WTC11 (cell line): ENCODE measurements around the gene SORCS2. TPM values are rescaled to one million over a fixed set of nuclear protein-coding genes. Genes with fewer than 3 reads are reported as not detected.

ENCODE experiments used
- ATAC-seq: fragments of 200-7000 bp; cut with Tn5 transposase; 2 replicates; pipeline ENCODE4 v1.10.0; 2021; ENCODE audit warnings: mild to moderate bottlenecking, moderate library complexity
- CTCF ChIA-PET: fragments of 300-600 bp; sonication (Branson Sonifier 250); formaldehyde crosslinking; loops from one replicate; lab custom pipeline; 2021; ENCODE audit warnings: antibody characterized with exemption; lab: Charles Lee
- POLR2A ChIA-PET: fragments of 350-600 bp; sonication (Branson Sonifier 250); formaldehyde crosslinking; loops from one replicate; lab custom pipeline; 2021; ENCODE audit warnings: antibody characterized with exemption; lab: Charles Lee
- DNase-seq: peaks from one replicate; pipeline ENCODE4 v3.0.0; 2021; ENCODE audit warnings: low spot score
- H3K27ac Mint-ChIP-seq: 2 replicates; pipeline ENCODE4 v1.8.0; 2021; ENCODE audit warnings: mixed read lengths
- H3K27me3 Mint-ChIP-seq: 2 replicates; pipeline ENCODE4 v1.8.0; 2021; ENCODE audit warnings: low read depth, mild to moderate bottlenecking, moderate library complexity, mixed read lengths
- H3K36me3 Mint-ChIP-seq: 2 replicates; pipeline ENCODE4 v1.8.0; 2021; ENCODE audit warnings: mixed read lengths
- H3K4me1 Mint-ChIP-seq: 2 replicates; pipeline ENCODE4 v1.8.0; 2022; ENCODE audit warnings: mixed read lengths
- H3K4me3 Mint-ChIP-seq: 2 replicates; pipeline ENCODE4 v1.8.0; 2021; ENCODE audit warnings: mild to moderate bottlenecking, moderate library complexity, mixed read lengths
- H3K9me3 Mint-ChIP-seq: 2 replicates; pipeline ENCODE4 v1.8.0; 2021; ENCODE audit warnings: mixed read lengths
- EMX1 ChIP-seq: fragments of 250-450 bp; sonication (Bioruptor Pico); IDR thresholded peaks from 2 replicates; pipeline ENCODE4 v1.8.0; 2021; ENCODE audit warnings: mild to moderate bottlenecking
- ERG ChIP-seq: fragments of 250-450 bp; sonication (Bioruptor Pico); IDR thresholded peaks from 2 replicates; pipeline ENCODE4 v1.8.0; 2021; ENCODE audit warnings: mild to moderate bottlenecking
- IRF2 ChIP-seq: sonication (generic); formaldehyde crosslinking; IDR thresholded peaks from 2 replicates; pipeline ENCODE4 v1.8.0; 2022; ENCODE audit warnings: low read depth, missing genetic modification reagents, borderline replicate concordance
- JAZF1 ChIP-seq: fragments of 250-450 bp; sonication (Bioruptor Pico); IDR thresholded peaks from 2 replicates; pipeline ENCODE4 v1.9.0; 2021; ENCODE audit warnings: moderate library complexity, mild to moderate bottlenecking, inconsistent platforms
- MAX ChIP-seq: sonication (generic); formaldehyde crosslinking; IDR thresholded peaks from 2 replicates; pipeline ENCODE4 v1.8.0; 2022; ENCODE audit warnings: mild to moderate bottlenecking, missing genetic modification reagents
- MYBL2 ChIP-seq: sonication (generic); formaldehyde crosslinking; IDR thresholded peaks from 2 replicates; pipeline ENCODE4 v1.8.1; 2023; ENCODE audit warnings: mild to moderate bottlenecking, moderate library complexity, missing genetic modification reagents
- PRDM15 ChIP-seq: sonication (generic); formaldehyde crosslinking; IDR thresholded peaks from 2 replicates; pipeline ENCODE4 v1.8.0; 2022; ENCODE audit warnings: missing genetic modification reagents
- SP1 ChIP-seq: sonication (generic); formaldehyde crosslinking; conservative IDR thresholded peaks from 2 replicates; pipeline ENCODE4 v1.8.1; 2022; ENCODE audit warnings: missing genetic modification reagents
- STAT6 ChIP-seq: sonication (generic); formaldehyde crosslinking; conservative IDR thresholded peaks from 2 replicates; pipeline ENCODE4 v1.8.1; 2023; ENCODE audit warnings: mild to moderate bottlenecking, low read depth, missing genetic modification reagents, moderate library complexity
- TEAD1 ChIP-seq: sonication (generic); formaldehyde crosslinking; IDR thresholded peaks from 2 replicates; pipeline ENCODE4 v1.8.0; 2022; ENCODE audit warnings: mild to moderate bottlenecking, missing genetic modification reagents
- ZNF121 ChIP-seq: sonication (generic); formaldehyde crosslinking; IDR thresholded peaks from 2 replicates; pipeline ENCODE4 v1.8.0; 2023; ENCODE audit warnings: missing genetic modification reagents
- total RNA-seq: library from RNA; stranded (reverse); gene quantifications from 3 replicates; pipeline ENCODE4 v1.2.3, GENCODE V29; 2021
- TF ChIP-seq, protein P1 (sequence below): sonication (generic); formaldehyde crosslinking; IDR thresholded peaks from 2 replicates; pipeline ENCODE4 v1.8.1; 2022; ENCODE audit warnings: low read depth, mild to moderate bottlenecking, moderate library complexity, missing genetic modification reagents, borderline replicate concordance
- TF ChIP-seq, protein P2 (sequence below): sonication (generic); formaldehyde crosslinking; IDR thresholded peaks from 2 replicates; pipeline ENCODE4 v1.8.1; 2023; ENCODE audit warnings: mild to moderate bottlenecking, missing genetic modification reagents, borderline replicate concordance

SORCS2 gene
- total RNA-seq, 1 experiment from 2014 or later: 6.6 TPM

DNA sequence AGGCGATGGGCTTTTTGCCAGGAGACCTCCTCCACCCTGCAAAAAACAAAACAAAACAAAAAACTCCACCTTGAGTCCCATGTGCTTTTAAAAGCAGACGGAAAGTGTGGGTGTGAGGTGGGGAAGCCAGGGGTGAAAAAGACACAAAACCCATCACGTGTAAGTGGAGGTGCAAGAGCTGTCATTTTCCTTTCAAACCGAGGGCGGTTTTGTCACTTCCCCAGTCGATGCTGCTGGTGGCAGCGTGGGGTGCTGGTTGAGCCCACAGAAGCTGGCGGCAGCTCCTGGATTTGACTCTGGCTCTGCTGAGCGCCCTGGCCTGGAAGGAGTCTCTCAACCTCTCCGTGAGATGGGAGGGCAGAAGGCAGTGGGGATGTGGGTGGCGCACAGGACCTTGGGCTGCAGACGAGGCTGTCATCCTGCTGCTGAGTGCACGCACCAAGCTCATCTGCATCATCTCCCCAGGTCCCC is 132.3 kb downstream of the SORCS2 start:
- H3K9me3 Mint-ChIP-seq: no peaks in the 10 kb centered on the region
- H3K4me1 Mint-ChIP-seq: peaks cover 12% of the 10 kb centered on the region
- DNase-seq (no peak), ATAC-seq (peak; percentile 31; the same call in 1 of the 2 replicates)
- H3K27ac Mint-ChIP-seq: no peak overlapping the region
- no peaks in the 10 kb centered on the region for H3K27me3 Mint-ChIP-seq
- H3K36me3 Mint-ChIP-seq: no peaks in the 10 kb centered on the region
- ChIA-PET POLR2A (no interaction called here), CTCF (interaction anchor here (0.7 to 1.9 kb wide), 6 partner anchors 11 to 326 kb away, joined by 3 to 7 read pairs (median 3); no protein-coding TSS in a partner anchor)
- no peak overlapping the region for H3K4me3 Mint-ChIP-seq
- TF ChIP-seq TEAD1 (no peak), MYBL2 (CRISPR knock-in tag) (no peak), ZNF121 (CRISPR knock-in tag) (no peak), MAX (CRISPR knock-in tag) (no peak), IRF2 (CRISPR knock-in tag) (no peak), SP1 (no peak), ERG (CRISPR knock-in tag) (no peak), STAT6 (no peak), PRDM15 (CRISPR knock-in tag) (no peak), EMX1 (CRISPR knock-in tag) (no peak), JAZF1 (CRISPR knock-in tag) (no peak)
- TF ChIP-seq, protein P1, sequence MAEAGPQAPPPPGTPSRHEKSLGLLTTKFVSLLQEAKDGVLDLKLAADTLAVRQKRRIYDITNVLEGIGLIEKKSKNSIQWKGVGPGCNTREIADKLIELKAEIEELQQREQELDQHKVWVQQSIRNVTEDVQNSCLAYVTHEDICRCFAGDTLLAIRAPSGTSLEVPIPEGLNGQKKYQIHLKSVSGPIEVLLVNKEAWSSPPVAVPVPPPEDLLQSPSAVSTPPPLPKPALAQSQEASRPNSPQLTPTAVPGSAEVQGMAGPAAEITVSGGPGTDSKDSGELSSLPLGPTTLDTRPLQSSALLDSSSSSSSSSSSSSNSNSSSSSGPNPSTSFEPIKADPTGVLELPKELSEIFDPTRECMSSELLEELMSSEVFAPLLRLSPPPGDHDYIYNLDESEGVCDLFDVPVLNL (CRISPR knock-in tag): no peak
- TF ChIP-seq, protein P2, sequence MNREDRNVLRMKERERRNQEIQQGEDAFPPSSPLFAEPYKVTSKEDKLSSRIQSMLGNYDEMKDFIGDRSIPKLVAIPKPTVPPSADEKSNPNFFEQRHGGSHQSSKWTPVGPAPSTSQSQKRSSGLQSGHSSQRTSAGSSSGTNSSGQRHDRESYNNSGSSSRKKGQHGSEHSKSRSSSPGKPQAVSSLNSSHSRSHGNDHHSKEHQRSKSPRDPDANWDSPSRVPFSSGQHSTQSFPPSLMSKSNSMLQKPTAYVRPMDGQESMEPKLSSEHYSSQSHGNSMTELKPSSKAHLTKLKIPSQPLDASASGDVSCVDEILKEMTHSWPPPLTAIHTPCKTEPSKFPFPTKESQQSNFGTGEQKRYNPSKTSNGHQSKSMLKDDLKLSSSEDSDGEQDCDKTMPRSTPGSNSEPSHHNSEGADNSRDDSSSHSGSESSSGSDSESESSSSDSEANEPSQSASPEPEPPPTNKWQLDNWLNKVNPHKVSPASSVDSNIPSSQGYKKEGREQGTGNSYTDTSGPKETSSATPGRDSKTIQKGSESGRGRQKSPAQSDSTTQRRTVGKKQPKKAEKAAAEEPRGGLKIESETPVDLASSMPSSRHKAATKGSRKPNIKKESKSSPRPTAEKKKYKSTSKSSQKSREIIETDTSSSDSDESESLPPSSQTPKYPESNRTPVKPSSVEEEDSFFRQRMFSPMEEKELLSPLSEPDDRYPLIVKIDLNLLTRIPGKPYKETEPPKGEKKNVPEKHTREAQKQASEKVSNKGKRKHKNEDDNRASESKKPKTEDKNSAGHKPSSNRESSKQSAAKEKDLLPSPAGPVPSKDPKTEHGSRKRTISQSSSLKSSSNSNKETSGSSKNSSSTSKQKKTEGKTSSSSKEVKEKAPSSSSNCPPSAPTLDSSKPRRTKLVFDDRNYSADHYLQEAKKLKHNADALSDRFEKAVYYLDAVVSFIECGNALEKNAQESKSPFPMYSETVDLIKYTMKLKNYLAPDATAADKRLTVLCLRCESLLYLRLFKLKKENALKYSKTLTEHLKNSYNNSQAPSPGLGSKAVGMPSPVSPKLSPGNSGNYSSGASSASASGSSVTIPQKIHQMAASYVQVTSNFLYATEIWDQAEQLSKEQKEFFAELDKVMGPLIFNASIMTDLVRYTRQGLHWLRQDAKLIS: no peak
